NCI-H1694 (cell line): ENCODE data around the gene ABI3BP.

Source experiments
- DNase-seq: peaks from one replicate; lab custom pipeline; 2025; lab: John Stamatoyannopoulos, UW

The ABI3BP gene

GRCh38 chr3:100984308-100984707 is 8.9 kb downstream of the ABI3BP start:
- DNase-seq: no peak

GRCh38 chr3:100982710-100983109 is 10.5 kb downstream of the ABI3BP start:
- DNase-seq: no peak

GRCh38 chr3:100981164-100981911 is 11.9 kb downstream of the ABI3BP start:
- DNase-seq: no peak

GRCh38 chr3:100978011-100978659 is 15.1 kb downstream of the ABI3BP start:
- DNase-seq: no peak

- DNase-seq: no peak
These were observed 16.6 kb downstream of the ABI3BP start for GRCh38 chr3:100976611-100977010.

GRCh38 chr3:100975714-100976113 is 17.5 kb downstream of the ABI3BP start:
- no peak for DNase-seq

- DNase-seq: no peak
These were observed 19.6 kb downstream of the ABI3BP start for GRCh38 chr3:100973594-100973993.

GRCh38 chr3:100972867-100973266 is 20.4 kb downstream of the ABI3BP start:
- no peak for DNase-seq

GRCh38 chr3:100972301-100972844 is 20.8 kb downstream of the ABI3BP start:
- no peak for DNase-seq

- DNase-seq: no peak
These were observed 21.4 kb downstream of the ABI3BP start for GRCh38 chr3:100971798-100972197.

GRCh38 chr3:100970477-100970990 is 22.7 kb downstream of the ABI3BP start:
- DNase-seq: no peak

- DNase-seq: no peak
These were observed 24.0 kb downstream of the ABI3BP start for GRCh38 chr3:100968932-100969906.

- DNase-seq: no peak
These were observed 26.4 kb downstream of the ABI3BP start for GRCh38 chr3:100966807-100967206.

- DNase-seq: no peak
These were observed 27.2 kb downstream of the ABI3BP start for GRCh38 chr3:100966049-100966491.

GRCh38 chr3:100963041-100963440 is 30.2 kb downstream of the ABI3BP start:
- DNase-seq: no peak

GRCh38 chr3:100957261-100957986 is 35.8 kb downstream of the ABI3BP start:
- no peak for DNase-seq

- no peak for DNase-seq
These were observed 36.9 kb downstream of the ABI3BP start for GRCh38 chr3:100956276-100956675.

GRCh38 chr3:100954990-100955389 is 38.2 kb downstream of the ABI3BP start:
- no peak for DNase-seq

- DNase-seq: no peak
These were observed 38.9 kb downstream of the ABI3BP start for GRCh38 chr3:100954199-100954935.

GRCh38 chr3:100953103-100953502 is 40.1 kb downstream of the ABI3BP start:
- no peak for DNase-seq
